ENCODE measurements around the gene GLYR1. TPM values are rescaled to one million over a fixed set of nuclear protein-coding genes. Genes with fewer than 3 reads are reported as not detected.
A peak's percentile ranks its signal among the peaks of the same experiment; 100 is the strongest.

The GLYR1 gene
- total RNA-seq, 5 donors from 2014 or later (not counting 1 experiment from before 2014, with no cell fraction given), result 95.5 to 106 (median 102) TPM

GRCh38 chr16:4820652-4821051, 26.4 kb downstream of the GLYR1 start:
- POLR2A ChIA-PET, result no interaction called here
- H3K4me1 ChIP-seq (ENCODE audit: control insufficient read depth in 1 of 2, extremely low read depth in 1 of 2, insufficient read depth in 2 of 2, low read length in 2 of 2), result no peaks in the 10 kb centered on the region
- WGBS (ENCODE audit: insufficient coverage), result 93% methylated on average over 5 of the region's 6 CpGs
- H3K4me3 ChIP-seq (ENCODE audit: control insufficient read depth in 1 of 2, extremely low read depth in 1 of 2, low read length in 1 of 2), result no peak overlapping the region
- H3K4me1 Mint-ChIP-seq, result no peaks in the 10 kb centered on the region
- H3K36me3 ChIP-seq (ENCODE audit: control insufficient read depth in 2 of 2, extremely low read depth in 1 of 2, insufficient read depth in 1 of 2, low read length in 1 of 2), result peaks cover 10 to 81% of the 10 kb centered on the region in 2 donors
- no peak overlapping the region for H3K27ac Mint-ChIP-seq
- H3K4me3 Mint-ChIP-seq, result no peak overlapping the region
- no peaks in the 10 kb centered on the region for H3K9me3 ChIP-seq
- ATAC-seq (replicated peaks in 1 of 4) (no peak), DNase-seq (no peak)
- CTCF ChIA-PET, result no interaction called here
- no peaks in the 10 kb centered on the region for H3K27me3 Mint-ChIP-seq
- H3K27ac ChIP-seq (ENCODE audit: low read length), result no peak overlapping the region
- no peaks in the 10 kb centered on the region for H3K9me3 Mint-ChIP-seq
- peaks cover 45% of the 10 kb centered on the region for H3K36me3 Mint-ChIP-seq
- H3K27me3 ChIP-seq (replicated peaks in 1 of 2; ENCODE audit: control insufficient read depth in 2 of 2, extremely low read depth in 1 of 2, insufficient read depth in 2 of 2, low read length in 1 of 2), result no peaks in the 10 kb centered on the region

GRCh38 chr16:4814542-4815173, 32.4 kb downstream of the GLYR1 start:
- 97% methylated on average over 15 of the region's 16 CpGs for WGBS (ENCODE audit: insufficient coverage)
- CTCF ChIA-PET, result no interaction called here
- POLR2A ChIA-PET, result interaction anchor here in 1 of 2 donors (0.7 kb wide), 1 partner anchor 13 kb away, joined by 3 read pairs; no protein-coding TSS in a partner anchor
- no peaks in the 10 kb centered on the region for H3K27me3 Mint-ChIP-seq
- no peaks in the 10 kb centered on the region for H3K4me1 Mint-ChIP-seq
- no peak overlapping the region for H3K4me3 Mint-ChIP-seq
- peaks cover 46% of the 10 kb centered on the region for H3K36me3 Mint-ChIP-seq
- no peak for DNase-seq
- Histone ChIP-seq H3K9me3 (no peaks in the 10 kb centered on the region), H3K36me3 (ENCODE audit: control insufficient read depth in 2 of 2, extremely low read depth in 1 of 2, insufficient read depth in 1 of 2, low read length in 1 of 2) (peaks cover 13 to 59% of the 10 kb centered on the region in 2 donors), H3K27me3 (replicated peaks in 1 of 2; ENCODE audit: control insufficient read depth in 2 of 2, extremely low read depth in 1 of 2, insufficient read depth in 2 of 2, low read length in 1 of 2) (no peaks in the 10 kb centered on the region), H3K4me1 (ENCODE audit: control insufficient read depth in 1 of 2, extremely low read depth in 1 of 2, insufficient read depth in 2 of 2, low read length in 2 of 2) (no peaks in the 10 kb centered on the region), H3K4me3 (ENCODE audit: control insufficient read depth in 1 of 2, extremely low read depth in 1 of 2, low read length in 1 of 2) (no peak overlapping the region), H3K27ac (ENCODE audit: low read length) (no peak overlapping the region)
- ATAC-seq (replicated peaks in 1 of 4), result no peak
- H3K27ac Mint-ChIP-seq, result no peak overlapping the region
- no peaks in the 10 kb centered on the region for H3K9me3 Mint-ChIP-seq

- no peak for DNase-seq
- Histone ChIP-seq H3K27me3 (replicated peaks in 1 of 2; ENCODE audit: control insufficient read depth in 2 of 2, extremely low read depth in 1 of 2, insufficient read depth in 2 of 2, low read length in 1 of 2) (no peaks in the 10 kb centered on the region), H3K4me1 (ENCODE audit: control insufficient read depth in 1 of 2, extremely low read depth in 1 of 2, insufficient read depth in 2 of 2, low read length in 2 of 2) (no peaks in the 10 kb centered on the region), H3K36me3 (ENCODE audit: control insufficient read depth in 2 of 2, extremely low read depth in 1 of 2, insufficient read depth in 1 of 2, low read length in 1 of 2) (peaks cover 13 to 56% of the 10 kb centered on the region in 2 donors), H3K4me3 (ENCODE audit: control insufficient read depth in 1 of 2, extremely low read depth in 1 of 2, low read length in 1 of 2) (no peak overlapping the region), H3K9me3 (no peaks in the 10 kb centered on the region), H3K27ac (ENCODE audit: low read length) (no peak overlapping the region)
- ChIA-PET POLR2A (interaction anchor here in 1 of 2 donors (0.7 kb wide), 1 partner anchor 13 kb away, joined by 3 read pairs; no protein-coding TSS in a partner anchor), CTCF (no interaction called here)
- Mint-ChIP-seq H3K4me1 (no peaks in the 10 kb centered on the region), H3K36me3 (peaks cover 43% of the 10 kb centered on the region), H3K4me3 (no peak overlapping the region), H3K27ac (no peak overlapping the region), H3K27me3 (no peaks in the 10 kb centered on the region), H3K9me3 (no peaks in the 10 kb centered on the region)
- ATAC-seq (replicated peaks in 1 of 4), result no peak
Observed at GRCh38 chr16:4814046-4814445, 33.0 kb downstream of the GLYR1 start.

- Histone ChIP-seq H3K9me3 (no peaks in the 10 kb centered on the region), H3K27me3 (replicated peaks in 1 of 2; ENCODE audit: control insufficient read depth in 2 of 2, extremely low read depth in 1 of 2, insufficient read depth in 2 of 2, low read length in 1 of 2) (no peaks in the 10 kb centered on the region), H3K36me3 (ENCODE audit: control insufficient read depth in 2 of 2, extremely low read depth in 1 of 2, insufficient read depth in 1 of 2, low read length in 1 of 2) (peaks cover 9 to 54% of the 10 kb centered on the region in 2 donors), H3K4me1 (ENCODE audit: control insufficient read depth in 1 of 2, extremely low read depth in 1 of 2, insufficient read depth in 2 of 2, low read length in 2 of 2) (no peaks in the 10 kb centered on the region), H3K4me3 (ENCODE audit: control insufficient read depth in 1 of 2, extremely low read depth in 1 of 2, low read length in 1 of 2) (no peak overlapping the region), H3K27ac (ENCODE audit: low read length) (no peak overlapping the region)
- ChIA-PET CTCF (no interaction called here), POLR2A (interaction anchor here in 1 of 2 donors (0.7 kb wide), 1 partner anchor 14 kb away, joined by 3 read pairs; no protein-coding TSS in a partner anchor)
- no peaks in the 10 kb centered on the region for H3K9me3 Mint-ChIP-seq
- H3K4me3 Mint-ChIP-seq, result no peak overlapping the region
- no peak overlapping the region for H3K27ac Mint-ChIP-seq
- H3K4me1 Mint-ChIP-seq, result no peaks in the 10 kb centered on the region
- DNase-seq, result no peak
- H3K27me3 Mint-ChIP-seq, result no peaks in the 10 kb centered on the region
- no peak for ATAC-seq (replicated peaks in 1 of 4)
- 98% methylated on average over 13 of the region's 16 CpGs for WGBS (ENCODE audit: insufficient coverage)
- H3K36me3 Mint-ChIP-seq, result peaks cover 38% of the 10 kb centered on the region
Observed at GRCh38 chr16:4813251-4814003, 33.7 kb downstream of the GLYR1 start.

- ATAC-seq (replicated peaks in 1 of 4) (no peak), DNase-seq (no peak)
- H3K4me1 Mint-ChIP-seq, result no peaks in the 10 kb centered on the region
- H3K9me3 Mint-ChIP-seq, result no peaks in the 10 kb centered on the region
- H3K4me3 Mint-ChIP-seq, result no peak overlapping the region
- Histone ChIP-seq H3K27ac (ENCODE audit: low read length) (no peak overlapping the region), H3K36me3 (ENCODE audit: control insufficient read depth in 2 of 2, extremely low read depth in 1 of 2, insufficient read depth in 1 of 2, low read length in 1 of 2) (peaks cover 7 to 50% of the 10 kb centered on the region in 2 donors), H3K9me3 (no peaks in the 10 kb centered on the region), H3K27me3 (replicated peaks in 1 of 2; ENCODE audit: control insufficient read depth in 2 of 2, extremely low read depth in 1 of 2, insufficient read depth in 2 of 2, low read length in 1 of 2) (no peaks in the 10 kb centered on the region), H3K4me1 (ENCODE audit: control insufficient read depth in 1 of 2, extremely low read depth in 1 of 2, insufficient read depth in 2 of 2, low read length in 2 of 2) (no peaks in the 10 kb centered on the region), H3K4me3 (ENCODE audit: control insufficient read depth in 1 of 2, extremely low read depth in 1 of 2, low read length in 1 of 2) (no peak overlapping the region)
- peak overlapping the region; percentile 31 for H3K27ac Mint-ChIP-seq
- H3K36me3 Mint-ChIP-seq, result peaks cover 37% of the 10 kb centered on the region
- CTCF ChIA-PET, result no interaction called here
- H3K27me3 Mint-ChIP-seq, result no peaks in the 10 kb centered on the region
- WGBS (ENCODE audit: insufficient coverage), result 84% methylated on average over 3 of the region's 9 CpGs
- POLR2A ChIA-PET, result no interaction called here
Observed at GRCh38 chr16:4811773-4812172, 35.3 kb downstream of the GLYR1 start.

GRCh38 chr16:4811242-4811641, 35.8 kb downstream of the GLYR1 start:
- CTCF ChIA-PET, result no interaction called here
- Histone ChIP-seq H3K27ac (ENCODE audit: low read length) (no peak overlapping the region), H3K4me1 (ENCODE audit: control insufficient read depth in 1 of 2, extremely low read depth in 1 of 2, insufficient read depth in 2 of 2, low read length in 2 of 2) (no peaks in the 10 kb centered on the region), H3K4me3 (ENCODE audit: control insufficient read depth in 1 of 2, extremely low read depth in 1 of 2, low read length in 1 of 2) (no peak overlapping the region), H3K9me3 (no peaks in the 10 kb centered on the region), H3K36me3 (ENCODE audit: control insufficient read depth in 2 of 2, extremely low read depth in 1 of 2, insufficient read depth in 1 of 2, low read length in 1 of 2) (peaks cover 7 to 53% of the 10 kb centered on the region in 2 donors), H3K27me3 (replicated peaks in 1 of 2; ENCODE audit: control insufficient read depth in 2 of 2, extremely low read depth in 1 of 2, insufficient read depth in 2 of 2, low read length in 1 of 2) (no peaks in the 10 kb centered on the region)
- no peaks in the 10 kb centered on the region for H3K9me3 Mint-ChIP-seq
- POLR2A ChIA-PET, result interaction anchor here (0.7 kb wide), 2 partner anchors 35 to 146 kb away, joined by 10 to 14 read pairs; no protein-coding TSS in a partner anchor
- DNase-seq (no peak), ATAC-seq (replicated peaks in 1 of 4) (no peak)
- no peaks in the 10 kb centered on the region for H3K4me1 Mint-ChIP-seq
- no peaks in the 10 kb centered on the region for H3K27me3 Mint-ChIP-seq
- H3K4me3 Mint-ChIP-seq, result no peak overlapping the region
- WGBS (ENCODE audit: insufficient coverage), result 94% methylated on average over 3 of the region's 3 CpGs
- H3K36me3 Mint-ChIP-seq, result peaks cover 34% of the 10 kb centered on the region
- H3K27ac Mint-ChIP-seq, result peak overlapping the region in 1 of 2 donors; percentile 17

Measured in T-cell (primary cell).